GM06990 (cell line): Measurements from ENCODE around the gene NAT16.
A peak's percentile ranks its signal among the peaks of the same experiment; 100 is the strongest.

ENCODE experiments used
- DNase-seq: peaks from one replicate; pipeline ENCODE4 v3.0.0-alpha.2; 2011; ENCODE audit not compliant: insufficient read length; ENCODE audit errors: extremely low read depth
- H3K27me3 ChIP-seq: replicated peaks from 2 replicates; pipeline ENCODE4 v1.6.0; 2011; ENCODE audit warnings: low read length; ENCODE audit not compliant: control insufficient read depth, insufficient read depth
- H3K36me3 ChIP-seq: 2 replicates; pipeline ENCODE4 v1.5.1; 2011; ENCODE audit warnings: low read length; ENCODE audit not compliant: control insufficient read depth, insufficient read depth
- H3K4me3 ChIP-seq: replicated peaks from 2 replicates; pipeline ENCODE4 v1.5.1; 2011; ENCODE audit warnings: low read depth, mild to moderate bottlenecking, control low read depth, low read length
- CTCF ChIP-seq: IDR thresholded peaks from 2 replicates; pipeline ENCODE4 v1.5.1; 2011; ENCODE audit warnings: low read length, control low read depth, mild to moderate bottlenecking, inconsistent platforms; ENCODE audit not compliant: insufficient read depth, poor library complexity, severe bottlenecking

NAT16 gene

GRCh38 chr7:101129603-101130117 lies 50.4 kb downstream of the NAT16 start:
- Histone ChIP-seq H3K36me3 (no peaks in the 10 kb centered on the region), H3K27me3 (no peaks in the 10 kb centered on the region), H3K4me3 (no peak overlapping the region)
- no peak for DNase-seq
- TF ChIP-seq CTCF = no peak

GRCh38 chr7:101128040-101128834 lies 51.9 kb downstream of the NAT16 start:
- H3K36me3 ChIP-seq = no peaks in the 10 kb centered on the region
- TF ChIP-seq CTCF = no peak
- H3K4me3 ChIP-seq = no peak overlapping the region
- DNase-seq = no peak
- no peaks in the 10 kb centered on the region for H3K27me3 ChIP-seq

GRCh38 chr7:101127460-101128039 lies 52.5 kb downstream of the NAT16 start:
- no peaks in the 10 kb centered on the region for H3K27me3 ChIP-seq
- H3K4me3 ChIP-seq = no peak overlapping the region
- H3K36me3 ChIP-seq = no peaks in the 10 kb centered on the region
- DNase-seq = no peak
- no peak for TF ChIP-seq CTCF

- no peak within 1 kb of the TSS for H3K4me3 ChIP-seq
- H3K36me3 ChIP-seq = no peaks in the 10 kb centered on the region
- H3K27me3 ChIP-seq = no peaks in the 10 kb centered on the region
- DNase-seq = peak; percentile 72
- peak; percentile 25 for TF ChIP-seq CTCF
These were observed 53.2 kb downstream of the NAT16 start, which contains the start of gene SERPINE1 for GRCh38 chr7:101126651-101127459. SERPINE1 (plus strand) TSS chr7:101127104; CDS start chr7:101128394, 1,290 bp downstream.

GRCh38 chr7:101125989-101126650 lies 54.0 kb downstream of the NAT16 start:
- DNase-seq = no peak
- TF ChIP-seq CTCF = no peak
- H3K27me3 ChIP-seq = no peaks in the 10 kb centered on the region; the same call in 1 of the 2 replicates
- H3K36me3 ChIP-seq = no peaks in the 10 kb centered on the region
- no peak overlapping the region for H3K4me3 ChIP-seq
